GM12891 (cell line): ENCODE results near the gene SPATC1L.

Source experiments
- DNase-seq: peaks from one replicate; pipeline ENCODE4 v3.0.0; 2011; ENCODE audit warnings: low spot score; ENCODE audit not compliant: insufficient read length
- FAIRE-seq: peaks from 2 replicates; lab custom pipeline; 2011; peaks lifted over from hg19 to GRCh38; lab: Jason Lieb, UNC
- PAX5 ChIP-seq: IDR thresholded peaks from 2 replicates; pipeline ENCODE4 v1.6.1; 2011; ENCODE audit warnings: low read length, moderate library complexity, mild to moderate bottlenecking; ENCODE audit not compliant: insufficient read depth, severe bottlenecking
- POLR2A ChIP-seq: IDR thresholded peaks from 2 replicates; pipeline ENCODE4 v1.6.1; 2011; ENCODE audit warnings: low read depth, low read length, control low read depth
- POLR2AphosphoS5 ChIP-seq: IDR thresholded peaks from 2 replicates; pipeline ENCODE4 v1.6.1; 2011; ENCODE audit warnings: low read depth, low read length, control low read depth
- POU2F2 ChIP-seq: IDR thresholded peaks from 2 replicates; pipeline ENCODE4 v1.6.1; 2011; ENCODE audit warnings: low read depth, mild to moderate bottlenecking, control low read depth, low read length, moderate library complexity
- SPI1 ChIP-seq: IDR thresholded peaks from 2 replicates; pipeline ENCODE4 v1.6.1; 2011; ENCODE audit warnings: low read depth, low read length, control low read depth
- TAF1 ChIP-seq: IDR thresholded peaks from 2 replicates; pipeline ENCODE4 v1.6.1; 2011; ENCODE audit warnings: low read depth, low read length, control low read depth

The SPATC1L gene

DNA sequence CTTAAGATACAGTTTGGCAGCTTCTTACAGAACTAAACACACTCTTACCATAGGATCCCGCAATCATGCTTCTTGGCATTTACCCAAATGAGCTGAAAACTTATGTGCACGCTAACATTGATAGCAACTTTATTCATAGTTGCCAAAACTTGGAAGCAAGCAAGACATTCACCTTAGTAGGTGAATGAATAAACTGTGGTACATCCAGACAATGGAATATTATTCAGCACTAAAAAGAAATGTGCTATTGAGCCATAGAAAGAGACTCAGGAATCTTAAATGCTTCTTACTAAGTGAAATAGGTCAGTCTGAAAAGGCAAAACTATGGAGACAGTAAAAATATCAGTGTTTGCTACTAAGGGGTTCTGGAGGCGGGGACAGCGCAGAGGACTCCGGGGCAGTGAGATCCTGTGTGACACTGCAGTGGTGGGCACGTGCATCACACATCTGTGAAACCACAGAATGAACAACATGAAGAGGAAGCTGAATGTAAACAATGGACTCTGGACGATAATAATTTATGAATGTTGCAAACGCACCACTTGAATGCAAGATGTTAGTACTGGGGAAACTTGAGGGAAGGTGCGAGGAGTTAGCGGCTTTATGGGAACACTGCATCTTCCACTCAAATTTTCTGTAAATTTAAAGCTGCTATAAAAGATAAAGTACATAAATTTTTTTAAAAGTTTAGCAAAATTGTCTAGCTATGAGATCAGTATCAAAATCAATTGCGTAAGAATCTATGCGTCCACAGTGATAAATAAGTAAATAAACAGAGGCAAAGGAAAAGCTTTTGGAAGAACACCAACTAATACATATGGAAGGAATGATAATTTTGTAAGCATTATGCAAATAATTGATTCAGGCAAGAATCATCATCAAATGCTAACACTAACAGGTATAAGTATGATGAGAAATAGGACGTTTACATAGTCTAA lies 15.4 kb upstream of the SPATC1L start:
- TF ChIP-seq SPI1 (no peak), TAF1 (no peak), POLR2A (no peak), POLR2AphosphoS5 (no peak), PAX5 (no peak), POU2F2 (no peak)
- no peak for FAIRE-seq
- DNase-seq: no peak

DNA sequence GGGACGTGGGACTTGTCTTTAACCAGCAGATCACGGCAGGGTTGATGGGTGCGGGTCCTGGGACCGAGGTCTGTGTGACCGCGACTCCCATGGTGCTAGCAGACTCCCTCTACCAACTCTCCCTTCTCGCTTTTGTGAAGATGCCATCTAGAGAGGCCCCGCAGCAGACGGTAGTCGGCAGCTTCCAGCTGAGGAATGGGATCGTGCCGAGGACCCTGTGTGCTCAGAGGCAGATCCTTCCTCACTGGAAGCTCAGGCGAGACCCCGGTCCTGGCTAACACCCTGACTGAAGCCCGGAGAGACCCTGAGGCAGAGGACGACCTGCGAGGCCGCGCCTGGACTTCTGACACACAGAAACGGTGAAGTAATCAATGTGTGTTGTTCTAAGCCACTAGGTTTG lies 12.5 kb upstream of the SPATC1L start:
- DNase-seq: no peak
- TF ChIP-seq POLR2A: no peak
- TF ChIP-seq PAX5: no peak
- TF ChIP-seq TAF1: no peak
- TF ChIP-seq POLR2AphosphoS5: no peak
- no peak for TF ChIP-seq SPI1
- no peak for TF ChIP-seq POU2F2
- no peak for FAIRE-seq

- TF ChIP-seq PAX5: no peak
- TF ChIP-seq TAF1: no peak
- TF ChIP-seq POU2F2: no peak
- no peak for TF ChIP-seq SPI1
- TF ChIP-seq POLR2A: no peak
- no peak for TF ChIP-seq POLR2AphosphoS5
- no peak for FAIRE-seq
- DNase-seq: no peak
Observed at GRCh38 chr21:46195595-46196195, 11.4 kb upstream of the SPATC1L start.

GRCh38 chr21:46194374-46195334 lies 10.4 kb upstream of the SPATC1L start:
- TF ChIP-seq POLR2AphosphoS5 (no peak), POLR2A (no peak), POU2F2 (no peak), SPI1 (no peak), TAF1 (no peak), PAX5 (no peak)
- no peak for FAIRE-seq

GRCh38 chr21:46193829-46194373 lies 9.6 kb upstream of the SPATC1L start:
- TF ChIP-seq POLR2AphosphoS5 (no peak), SPI1 (no peak), POLR2A (no peak; the same call in 1 of the 2 replicates), POU2F2 (no peak), PAX5 (no peak), TAF1 (no peak)
- no peak for FAIRE-seq
- no peak for DNase-seq

More at GRCh38 chr21:46194374-46195334, 10.4 kb upstream of the SPATC1L start:
- DNase-seq: no peak

DNA sequence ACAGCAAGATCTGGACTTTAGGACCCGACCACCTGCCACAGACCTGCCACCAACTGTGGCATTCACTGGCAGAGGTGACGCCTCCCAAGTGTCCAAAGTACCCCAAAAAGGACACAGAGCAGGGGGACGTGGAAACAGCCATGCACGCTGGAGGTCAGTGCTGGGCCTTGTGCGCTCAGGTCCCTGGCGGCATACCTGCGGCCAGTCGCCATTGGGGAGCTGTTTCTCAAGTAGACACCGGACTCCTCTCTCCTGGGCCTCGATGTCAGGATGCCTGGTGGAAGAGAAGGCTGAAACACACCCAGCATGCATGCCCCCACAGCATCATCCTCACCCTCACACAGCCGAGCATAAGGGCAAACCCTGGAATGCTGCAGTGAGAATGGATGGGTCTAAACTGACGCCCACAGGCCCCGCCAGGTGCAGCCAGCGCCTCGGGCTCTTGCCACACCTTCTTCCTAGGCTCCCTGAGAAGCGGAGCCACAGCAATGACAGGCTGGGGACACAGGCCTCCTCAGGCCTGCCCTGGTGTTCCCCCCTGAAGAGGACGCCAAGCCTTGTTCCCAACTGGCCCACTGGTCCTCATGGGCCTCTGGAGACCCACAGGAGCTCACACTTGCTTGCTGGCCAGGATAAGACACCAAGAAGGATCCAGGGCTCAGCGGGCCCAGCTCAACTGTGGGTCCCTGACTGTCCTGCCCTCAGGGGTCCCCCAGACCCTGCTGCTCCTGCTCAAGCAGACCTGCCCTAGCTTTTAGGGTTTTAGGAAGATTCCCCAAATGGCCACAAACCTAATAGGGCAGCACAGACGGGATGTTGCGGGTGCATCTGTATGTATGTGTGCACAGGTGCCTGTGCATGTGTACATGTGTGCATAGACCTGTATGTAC lies 7.7 kb upstream of the SPATC1L start:
- no peak for DNase-seq
- no peak for FAIRE-seq
- TF ChIP-seq TAF1: no peak
- no peak for TF ChIP-seq POLR2A
- TF ChIP-seq POU2F2: no peak

GRCh38 chr21:46191257-46191685 lies 7.0 kb upstream of the SPATC1L start:
- no peak for DNase-seq

GRCh38 chr21:46190491-46191131 lies 6.4 kb upstream of the SPATC1L start:
- DNase-seq: no peak
- no peak for FAIRE-seq
- TF ChIP-seq PAX5 (no peak), POU2F2 (no peak), POLR2AphosphoS5 (no peak), SPI1 (no peak), TAF1 (no peak)

More at GRCh38 chr21:46191257-46191685, 7.0 kb upstream of the SPATC1L start:
- no peak for FAIRE-seq
- TF ChIP-seq TAF1 (no peak), SPI1 (no peak), POLR2A (no peak), POU2F2 (no peak), POLR2AphosphoS5 (no peak), PAX5 (no peak)
